ENCODE measurements around the gene AKAP13. TPM values are rescaled to one million over a fixed set of nuclear protein-coding genes. Genes with fewer than 3 reads are reported as not detected.

AKAP13 gene
- total RNA-seq, 1 donor from 2014 or later: 152 TPM

DNA sequence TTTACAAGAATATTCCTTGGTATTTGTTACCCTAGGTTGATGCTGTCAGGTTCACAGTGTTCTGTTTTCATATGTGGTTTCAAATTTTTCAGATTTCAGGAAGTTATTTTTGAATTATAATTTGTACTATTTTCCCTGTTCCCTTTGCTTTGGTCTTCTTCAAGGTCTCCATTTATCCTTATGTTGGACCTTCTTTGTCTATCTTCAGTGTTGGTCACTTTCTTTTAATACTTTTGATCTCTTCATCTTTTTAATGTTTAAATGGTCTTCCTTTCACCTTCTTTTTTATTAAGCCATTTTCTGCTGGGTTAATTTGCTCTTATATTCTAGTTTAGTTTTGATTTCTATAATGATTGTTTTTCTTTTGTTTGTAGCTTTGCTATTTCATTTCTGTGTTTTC, 353.0 kb downstream of the AKAP13 start:
- no peak for DNase-seq (ENCODE audit: low read depth)

DNA sequence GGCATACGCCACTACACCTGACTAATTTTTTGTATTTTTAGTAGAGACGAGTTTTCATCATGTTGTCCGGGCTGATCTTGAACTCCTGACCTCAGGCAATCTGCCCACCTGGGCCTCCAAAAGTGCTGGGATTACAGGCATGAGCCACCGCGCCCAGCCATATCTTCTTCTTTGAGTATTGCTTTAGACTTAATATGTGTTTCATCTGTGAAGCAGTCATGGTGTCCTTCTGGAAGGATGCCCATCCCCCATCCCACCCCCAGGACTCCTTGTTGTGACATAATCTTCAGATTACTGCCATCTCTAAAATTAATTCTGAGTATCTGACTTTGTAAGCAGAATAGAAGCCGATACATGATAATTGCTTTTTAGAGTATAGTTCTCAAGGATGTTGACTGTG, 356.7 kb downstream of the AKAP13 start:
- no peak for DNase-seq (ENCODE audit: low read depth)

DNA sequence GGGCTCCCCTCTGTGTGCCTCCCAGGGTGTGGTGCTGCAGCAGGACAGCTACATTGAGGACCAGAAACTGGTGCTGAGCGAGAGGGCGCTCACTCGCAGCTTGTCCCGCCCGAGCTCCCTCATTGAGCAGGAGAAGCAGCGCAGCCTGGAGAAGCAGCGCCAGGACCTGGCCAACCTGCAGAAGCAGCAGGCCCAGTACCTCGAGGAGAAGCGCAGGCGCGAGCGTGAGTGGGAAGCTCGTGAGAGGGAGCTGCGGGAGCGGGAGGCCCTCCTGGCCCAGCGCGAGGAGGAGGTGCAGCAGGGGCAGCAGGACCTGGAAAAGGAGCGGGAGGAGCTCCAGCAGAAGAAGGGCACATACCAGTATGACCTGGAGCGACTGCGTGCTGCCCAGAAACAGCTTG, 360.6 kb downstream of the AKAP13 start:
- DNase-seq (ENCODE audit: low read depth): no peak

DNA sequence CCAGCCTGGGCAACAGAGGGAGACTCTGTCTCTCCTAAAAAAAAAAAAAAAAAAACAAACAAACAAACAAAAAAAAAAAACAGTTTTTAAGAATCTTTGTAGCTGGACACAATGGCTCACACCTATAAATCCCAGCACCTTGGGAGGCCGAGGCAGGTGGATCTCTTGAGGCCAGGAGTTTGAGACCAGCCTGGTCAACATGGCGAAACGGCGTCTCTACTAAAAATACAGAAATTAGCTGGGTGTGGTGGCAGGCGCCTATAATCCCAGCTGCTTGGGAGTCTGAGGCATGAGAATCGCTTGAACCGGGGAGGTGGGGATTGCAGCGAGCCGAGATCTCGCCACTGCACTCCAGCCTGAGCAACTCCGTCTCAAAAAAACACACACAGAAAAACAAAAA, 361.3 kb downstream of the AKAP13 start:
- no peak for DNase-seq (ENCODE audit: low read depth)

DNA sequence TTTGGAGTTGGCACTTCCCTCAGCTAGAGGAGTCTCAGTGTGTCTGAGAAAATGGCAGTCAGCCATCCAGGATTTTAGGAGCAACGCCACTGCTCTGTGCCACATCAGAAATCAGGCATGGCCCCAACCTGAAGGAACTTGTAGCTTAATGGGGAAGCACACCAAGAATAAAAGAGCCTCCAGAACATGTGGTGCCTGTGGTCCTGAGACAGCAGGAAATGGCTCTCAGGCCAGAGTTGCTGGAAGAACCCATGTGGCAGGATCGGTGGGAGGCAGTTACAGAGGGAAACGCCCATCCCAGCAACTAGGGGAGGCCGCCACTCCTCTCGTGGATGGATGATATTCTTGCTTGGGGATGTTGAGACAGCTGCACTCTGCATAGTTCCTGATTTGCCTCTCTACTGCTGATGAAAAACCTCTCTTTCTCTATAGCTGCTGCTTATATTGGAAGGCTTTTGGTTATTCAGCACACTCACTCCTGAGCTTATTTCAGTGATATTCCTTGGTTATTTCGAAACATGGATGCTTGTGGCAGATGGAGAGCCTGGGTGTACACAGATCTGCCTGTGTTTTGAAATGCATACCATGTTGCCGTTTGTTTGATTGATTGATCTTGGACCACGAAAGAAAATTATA, 361.9 kb downstream of the AKAP13 start:
- no peak for DNase-seq (ENCODE audit: low read depth)

DNA sequence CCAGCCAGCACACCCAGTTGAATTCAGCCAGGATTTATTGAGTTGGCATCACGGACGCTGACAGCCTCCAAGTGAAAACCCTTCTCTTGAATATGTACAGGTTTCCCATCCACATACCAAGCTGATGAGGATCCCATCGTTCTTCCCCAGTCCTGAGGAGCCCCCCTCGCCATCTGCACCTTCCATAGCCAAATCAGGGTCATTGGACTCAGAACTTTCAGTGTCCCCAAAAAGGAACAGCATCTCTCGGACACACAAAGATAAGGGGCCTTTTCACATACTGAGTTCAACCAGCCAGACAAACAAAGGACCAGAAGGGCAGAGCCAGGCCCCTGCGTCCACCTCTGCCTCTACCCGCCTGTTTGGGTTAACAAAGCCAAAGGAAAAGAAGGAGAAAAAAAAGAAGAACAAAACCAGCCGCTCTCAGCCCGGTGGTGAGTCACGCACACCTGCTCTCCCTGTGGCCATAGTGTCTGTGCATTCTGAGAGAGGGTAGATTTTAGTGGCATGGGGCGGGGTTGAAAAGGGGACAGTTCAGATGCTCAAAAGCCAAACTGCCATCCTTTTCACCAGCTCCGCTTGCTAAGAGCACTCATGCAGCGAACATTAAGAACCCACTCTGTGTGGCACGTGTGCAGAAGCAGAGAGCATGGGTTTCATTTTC, 363.1 kb downstream of the AKAP13 start:
- DNase-seq (ENCODE audit: low read depth): no peak

DNA sequence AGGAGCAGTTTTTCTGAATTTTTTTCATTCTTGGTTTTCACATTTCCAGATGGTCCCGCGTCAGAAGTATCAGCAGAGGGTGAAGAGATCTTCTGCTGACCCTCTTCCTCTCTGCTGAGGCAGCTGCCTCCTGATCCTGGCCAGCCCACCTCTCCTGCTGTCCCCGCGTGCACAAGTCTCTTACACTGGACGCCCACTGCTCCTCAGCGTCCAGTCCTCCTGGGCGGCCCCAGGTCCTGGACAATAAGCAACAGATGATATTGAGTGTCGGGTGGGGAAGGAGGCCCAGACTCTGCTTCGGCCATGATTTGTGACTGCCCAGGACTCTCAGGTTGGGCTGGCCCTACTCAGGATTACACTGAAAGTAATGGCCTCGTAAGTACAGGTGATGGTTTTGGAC, 364.2 kb downstream of the AKAP13 start:
- no peak for DNase-seq (ENCODE audit: low read depth)

DNA sequence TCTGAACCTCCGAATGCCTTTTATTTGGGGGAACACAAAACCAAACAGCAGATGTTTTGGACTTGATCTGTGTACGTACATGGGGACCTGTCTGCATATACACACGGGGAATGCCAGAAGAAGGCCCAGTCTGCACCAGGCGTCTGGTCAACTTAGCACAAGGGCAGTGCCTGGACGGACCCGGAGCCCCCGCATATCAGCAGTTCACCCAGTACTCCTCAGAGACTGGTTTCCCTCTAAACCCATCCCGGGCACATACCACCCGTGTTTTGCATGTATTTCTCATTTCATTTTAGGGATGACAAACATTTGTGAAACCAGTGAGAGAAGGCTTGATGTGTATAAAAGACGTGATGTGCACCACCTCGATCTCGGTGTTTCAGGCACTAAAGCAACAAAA, 364.6 kb downstream of the AKAP13 start:
- no peak for DNase-seq (ENCODE audit: low read depth)

DNA sequence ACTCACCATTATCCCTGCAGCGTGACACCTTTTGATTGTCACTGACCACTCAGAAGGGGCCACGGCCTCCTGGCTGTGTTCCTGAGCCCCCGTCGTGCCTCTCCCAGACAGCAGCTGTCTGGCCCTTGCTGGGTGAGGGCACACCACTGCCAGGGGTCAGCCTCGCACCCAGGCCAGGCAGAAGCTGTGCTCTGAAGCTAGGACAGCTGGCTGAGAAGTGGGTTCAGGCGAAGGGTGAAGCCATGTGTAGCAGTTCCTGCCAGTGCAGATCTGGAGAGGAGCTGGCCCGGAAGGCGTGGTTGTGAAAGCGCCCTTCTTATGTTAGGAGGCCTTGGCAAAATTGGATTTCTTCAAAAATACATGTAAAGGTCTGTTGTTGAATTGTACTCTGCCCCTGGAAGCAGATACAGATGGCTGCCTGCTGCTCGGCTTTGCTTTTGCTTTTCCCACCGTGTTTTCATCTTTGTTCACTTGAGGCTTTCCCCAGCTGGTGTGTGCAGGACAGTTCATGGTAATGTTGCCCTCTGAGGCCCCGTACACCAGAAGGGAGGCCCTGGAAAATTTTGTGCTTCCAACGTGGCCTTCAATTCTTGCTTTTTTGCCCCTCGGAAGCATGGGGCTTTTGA, 365.2 kb downstream of the AKAP13 start:
- DNase-seq (ENCODE audit: low read depth): no peak

DNA sequence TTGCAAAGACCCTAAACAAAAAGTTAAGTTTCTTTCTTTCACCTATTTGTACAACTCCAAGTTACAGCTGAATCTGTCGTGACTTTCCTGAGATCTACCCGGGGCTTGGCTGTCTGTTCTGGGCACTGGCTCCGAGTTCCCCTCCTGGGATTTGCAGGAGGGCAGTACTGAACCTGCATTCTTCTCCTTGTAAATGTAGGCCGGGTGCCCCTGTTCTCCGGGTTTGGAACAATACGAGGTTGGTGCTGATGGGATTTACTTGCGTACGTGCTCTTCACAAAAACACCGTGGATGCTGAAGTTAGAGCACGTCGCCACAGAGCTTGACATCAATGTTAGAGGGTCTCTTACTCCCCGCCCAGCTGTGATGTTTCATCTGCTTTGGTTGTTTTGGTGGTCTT, 366.2 kb downstream of the AKAP13 start:
- DNase-seq (ENCODE audit: low read depth): no peak

DNA sequence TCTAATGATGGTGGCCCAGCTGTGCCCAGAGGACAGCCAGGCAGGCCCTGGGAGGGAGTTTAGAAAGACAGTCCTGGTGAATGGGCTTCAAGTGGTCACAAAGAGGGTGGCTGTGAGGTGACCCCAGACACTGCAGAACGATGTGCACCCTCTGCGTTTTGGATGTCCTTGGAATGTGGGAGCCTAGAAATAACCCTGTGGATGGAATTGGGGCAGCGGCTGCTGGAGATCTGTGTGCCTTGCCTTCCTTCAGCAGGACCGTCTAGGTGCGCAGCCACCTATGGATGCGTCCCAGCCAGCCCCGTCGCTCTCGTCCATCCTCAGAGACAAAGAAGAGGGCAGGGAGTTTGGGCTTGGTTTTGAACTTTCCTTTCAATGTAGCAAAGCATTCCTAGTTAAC, 367.8 kb downstream of the AKAP13 start:
- DNase-seq (ENCODE audit: low read depth): no peak

DNA sequence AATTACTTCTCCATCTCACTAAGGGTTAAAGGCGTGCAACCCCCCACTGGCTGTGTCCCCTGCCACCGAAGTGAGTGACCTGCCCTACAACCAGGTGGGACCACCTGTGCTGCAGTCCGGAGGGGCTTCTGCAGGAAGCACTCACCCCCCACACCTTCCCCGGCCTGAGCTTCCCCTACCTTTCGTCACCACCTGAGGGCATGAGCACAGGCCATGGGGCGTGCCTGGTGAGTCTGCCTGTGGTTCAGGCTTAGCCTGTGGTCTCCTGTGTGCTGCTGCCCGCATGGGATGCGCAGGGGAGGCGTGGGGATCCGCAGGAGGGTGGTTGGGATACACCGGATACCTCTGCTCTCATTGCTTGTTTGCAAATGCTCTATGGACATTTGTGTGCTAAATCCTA, 368.3 kb downstream of the AKAP13 start:
- no peak for DNase-seq (ENCODE audit: low read depth)

DNA sequence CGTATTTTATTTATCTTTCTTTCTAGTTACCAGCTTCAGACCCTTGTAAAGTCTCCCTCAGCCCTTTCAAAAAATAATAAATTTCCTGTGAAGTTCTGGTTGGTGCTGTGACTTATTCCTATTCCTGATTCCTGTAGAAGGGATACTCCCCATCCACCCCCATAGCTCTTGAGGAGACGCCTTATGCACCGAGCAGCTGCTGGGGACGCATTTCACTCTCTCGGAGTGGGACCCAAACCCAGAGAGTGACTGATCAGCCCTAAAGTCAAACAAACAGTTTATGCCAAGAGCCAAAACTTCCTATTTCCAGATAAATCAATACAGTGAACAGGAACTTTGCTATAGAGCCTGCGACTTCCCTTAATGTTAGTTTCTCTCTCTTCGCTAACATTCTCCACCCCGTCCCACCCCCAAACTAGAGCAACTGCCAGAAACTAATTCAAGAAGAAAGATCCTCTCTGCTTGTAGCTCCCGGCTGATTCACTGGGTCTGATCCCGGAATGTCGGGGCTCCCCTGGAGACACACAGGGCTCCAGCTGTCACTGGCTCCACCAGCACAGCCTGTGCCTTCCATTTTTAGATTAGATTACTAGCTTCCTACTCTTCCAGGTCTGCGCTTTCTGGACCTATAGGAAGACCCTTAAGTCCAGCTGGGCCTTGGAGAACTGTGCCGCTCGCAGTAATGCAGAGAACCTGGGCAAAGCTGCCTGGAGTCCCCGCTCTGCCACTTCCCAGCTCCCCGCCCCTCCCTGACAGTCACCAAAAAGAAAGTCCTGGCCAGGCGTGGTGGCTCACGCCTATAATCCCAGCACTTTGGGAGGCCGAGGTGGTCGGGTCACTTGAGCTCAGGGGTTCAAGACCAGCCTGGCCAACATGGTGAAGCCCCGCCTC, 369.1 kb downstream of the AKAP13 start:
- DNase-seq (ENCODE audit: low read depth): no peak

DNA sequence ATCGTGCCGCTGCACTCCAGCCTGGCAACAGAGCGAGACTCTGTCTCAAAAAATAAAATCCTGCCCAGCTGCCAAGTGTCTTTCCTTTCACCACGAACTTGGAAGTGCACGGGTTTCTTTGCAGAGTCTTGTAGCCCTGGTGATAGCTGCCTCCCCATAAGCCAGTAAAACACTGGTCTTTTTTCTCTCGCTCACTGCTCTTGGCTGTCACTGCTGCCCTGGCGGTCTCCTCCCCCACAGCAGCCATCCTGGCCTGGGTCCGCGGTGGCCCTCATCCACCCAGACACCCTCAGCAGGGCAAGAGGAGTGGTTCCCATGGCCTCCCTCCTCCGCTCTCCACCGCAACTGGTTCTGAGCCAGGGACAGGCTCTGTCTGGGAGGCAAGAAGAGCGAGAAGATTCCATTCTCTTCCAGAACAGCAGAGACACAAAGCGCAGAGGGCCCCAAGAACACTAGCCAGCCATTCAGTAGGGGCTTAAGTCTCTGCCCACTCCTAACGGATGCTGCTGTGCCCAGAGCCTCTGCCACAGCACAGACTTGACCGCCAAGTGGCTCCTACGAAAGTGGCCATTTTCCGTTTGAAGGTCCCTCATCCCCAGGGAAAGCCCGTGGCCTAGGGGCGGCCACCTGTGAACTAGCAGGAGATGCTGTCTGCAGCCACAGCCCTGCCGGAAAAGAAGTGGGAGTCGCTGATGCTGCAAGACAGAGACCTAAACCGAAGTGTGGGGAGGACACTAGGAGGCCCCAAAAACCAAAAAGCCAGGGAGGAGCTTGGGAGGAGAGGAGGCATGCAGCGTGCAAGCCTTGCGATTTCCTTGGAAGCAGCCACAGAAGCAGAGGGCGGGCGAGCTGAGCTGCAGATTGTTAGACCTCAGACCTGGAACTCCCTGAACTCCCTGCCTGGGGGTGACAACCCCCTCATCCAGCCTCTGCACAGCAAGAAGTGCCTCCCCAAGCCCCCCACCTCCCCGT, 370.2 kb downstream of the AKAP13 start:
- no peak for DNase-seq (ENCODE audit: low read depth)

DNA sequence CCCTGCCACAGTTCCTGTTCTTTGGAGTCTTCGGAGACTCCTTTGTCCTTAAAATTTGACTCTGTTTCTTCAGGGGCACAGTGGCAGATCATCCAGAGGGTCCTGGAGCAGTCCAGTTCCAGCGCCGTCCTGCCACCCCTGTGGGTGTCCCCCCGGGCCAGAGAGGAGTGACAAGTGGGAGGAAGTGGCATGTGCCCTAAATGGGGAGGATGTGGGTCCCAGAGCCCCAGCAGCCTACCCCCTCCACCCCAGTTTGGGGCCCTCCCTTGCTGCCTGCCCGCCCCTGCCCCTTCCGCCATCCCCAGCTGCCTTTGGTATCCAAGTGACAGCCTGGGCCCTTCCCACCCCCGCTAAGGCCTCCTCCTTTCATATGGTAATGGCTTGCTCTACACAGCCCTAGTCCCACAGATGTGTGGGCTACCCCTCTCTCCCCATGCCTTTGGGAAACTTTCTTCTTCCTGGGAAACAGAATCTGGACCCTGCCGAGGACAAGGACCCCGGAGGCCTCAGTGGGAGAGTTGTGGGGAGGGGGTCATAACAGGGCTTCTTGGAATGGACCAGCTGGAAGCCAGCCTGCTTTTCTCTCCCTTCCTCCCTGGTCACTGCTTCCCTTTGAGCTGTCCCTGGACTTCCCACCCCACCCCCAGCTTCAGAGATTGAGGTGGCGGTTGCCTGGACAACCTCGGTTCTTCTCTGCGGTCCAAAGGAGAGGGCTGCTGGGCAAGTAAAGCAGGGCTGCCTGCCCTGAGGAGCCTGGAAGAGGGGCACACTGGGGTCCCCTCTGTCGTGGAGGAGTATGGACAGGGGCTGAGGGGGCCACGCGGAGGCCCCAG, 371.1 kb downstream of the AKAP13 start:
- DNase-seq (ENCODE audit: low read depth): no peak

DNA sequence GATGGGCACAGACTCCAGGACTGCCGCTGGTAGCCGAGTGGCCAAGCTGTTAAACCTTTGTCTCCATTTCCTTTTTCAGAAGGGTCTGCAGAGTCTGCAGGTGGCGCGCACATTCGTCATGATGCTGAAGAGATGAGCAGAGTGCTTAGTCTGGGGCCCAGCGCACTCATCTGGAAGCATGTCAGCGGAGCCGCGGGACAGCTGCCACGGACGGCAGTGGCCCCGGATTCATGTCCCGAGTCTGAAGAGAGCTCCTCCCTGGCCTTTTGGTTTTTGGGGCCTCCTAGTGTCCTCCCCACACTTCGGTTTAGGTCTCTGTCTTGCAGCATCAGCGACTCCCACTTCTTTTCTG, 371.7 kb downstream of the AKAP13 start:
- DNase-seq (ENCODE audit: low read depth): no peak

DNA sequence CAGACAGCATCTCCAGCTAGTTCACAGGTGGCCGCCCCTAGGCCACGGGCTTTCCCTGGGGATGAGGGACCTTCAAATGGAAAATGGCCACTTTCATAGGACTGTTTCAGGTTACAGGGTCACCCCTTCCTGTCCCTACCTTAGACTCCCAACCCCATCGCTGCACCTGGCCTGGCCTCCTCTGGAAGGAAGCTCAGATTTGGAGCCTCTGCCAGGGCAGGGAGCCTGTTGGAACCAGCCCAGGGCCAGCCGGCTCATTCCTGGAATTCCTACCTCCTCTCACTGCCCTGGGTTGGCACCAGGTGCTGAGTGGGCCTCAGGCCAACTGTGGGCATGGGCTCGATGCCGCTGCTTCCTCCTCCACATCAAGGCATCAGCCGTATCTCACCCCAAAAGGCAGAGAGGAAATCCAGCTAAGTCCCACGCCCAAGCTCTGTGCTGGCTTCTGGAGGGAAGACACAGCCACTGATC, 372.1 kb downstream of the AKAP13 start:
- DNase-seq (ENCODE audit: low read depth): peak; percentile 42

DNA sequence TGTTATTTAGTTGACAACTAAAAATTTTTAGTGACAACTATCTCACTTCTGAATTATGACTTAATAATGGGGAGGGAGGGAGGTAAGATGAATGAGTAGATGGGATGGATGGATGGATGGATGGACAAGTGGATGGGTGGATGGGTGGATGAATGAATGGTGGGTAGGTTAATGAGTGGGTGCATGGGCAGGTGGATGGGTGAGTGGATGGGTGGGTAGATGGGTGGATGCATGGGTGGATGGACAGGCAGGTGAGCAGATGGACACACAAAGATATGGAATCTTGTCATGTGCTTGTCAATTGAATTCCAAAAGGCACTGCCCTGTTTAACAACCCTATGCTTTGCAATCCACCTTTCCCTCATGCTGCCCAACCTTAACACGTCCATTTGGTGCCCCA, 372.9 kb downstream of the AKAP13 start:
- no peak for DNase-seq (ENCODE audit: low read depth)

DNA sequence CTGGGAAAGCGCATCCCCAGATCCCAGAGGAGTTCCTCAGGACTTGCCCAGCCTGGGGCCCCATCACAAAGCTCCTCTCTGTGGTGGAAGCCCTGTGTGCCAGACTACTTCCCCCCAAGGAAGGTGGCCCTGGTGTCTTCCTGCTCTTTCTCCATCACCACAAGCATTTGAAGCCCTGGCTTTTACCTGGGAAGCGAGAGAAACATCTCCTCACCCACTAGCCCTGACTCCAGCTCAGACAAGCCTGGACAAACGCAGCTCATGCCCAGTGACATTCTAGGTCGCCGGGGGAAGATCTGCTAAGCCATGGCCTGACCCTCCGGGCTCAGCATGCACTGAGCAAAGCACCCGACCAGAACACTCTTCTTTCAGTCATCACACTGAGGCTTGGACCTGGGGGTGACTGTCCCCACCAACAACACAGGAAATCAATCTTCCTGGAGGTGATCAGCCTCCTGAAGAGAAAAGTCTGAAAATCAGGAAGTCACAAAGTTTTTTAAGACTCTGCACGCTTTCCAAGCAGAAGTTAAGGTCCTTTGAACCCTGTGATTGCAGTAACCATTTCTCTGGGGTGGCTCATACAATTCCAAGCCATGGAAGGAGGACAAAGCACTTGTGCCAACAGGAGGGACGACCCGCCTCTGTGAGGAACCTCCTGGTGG, 373.5 kb downstream of the AKAP13 start:
- no peak for DNase-seq (ENCODE audit: low read depth)

DNA sequence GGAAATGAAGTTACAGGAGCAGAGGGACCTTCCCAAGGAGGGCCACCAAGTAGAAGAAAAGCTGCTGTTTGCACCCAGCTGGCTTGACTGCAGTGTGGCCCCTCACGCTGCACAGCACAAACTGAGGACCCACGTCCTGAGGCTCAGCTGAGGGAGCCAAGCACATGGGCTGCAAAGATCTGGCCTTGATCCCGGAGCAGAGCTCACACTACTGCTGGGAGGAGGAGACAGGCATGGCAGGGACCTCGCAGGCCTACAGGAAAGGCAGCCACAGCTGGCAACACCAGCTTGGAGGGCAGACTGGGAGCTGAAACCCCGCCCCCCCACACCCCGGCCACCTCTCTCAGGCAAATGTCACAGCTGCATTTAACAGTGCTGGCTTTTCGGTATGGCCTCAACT, 374.6 kb downstream of the AKAP13 start:
- DNase-seq (ENCODE audit: low read depth): no peak
